WTC11 (cell line): ENCODE measurements around the gene CACNA2D3. TPM values are rescaled to one million over a fixed set of nuclear protein-coding genes. Genes with fewer than 3 reads are reported as not detected.

Experiments used
- ATAC-seq: fragments of 200-7000 bp; cut with Tn5 transposase; 2 replicates; pipeline ENCODE4 v1.10.0; 2021; ENCODE audit warnings: mild to moderate bottlenecking, moderate library complexity
- CTCF ChIA-PET: fragments of 300-600 bp; sonication (Branson Sonifier 250); formaldehyde crosslinking; loops from one replicate; lab custom pipeline; 2021; ENCODE audit warnings: antibody characterized with exemption; lab: Charles Lee
- POLR2A ChIA-PET: fragments of 350-600 bp; sonication (Branson Sonifier 250); formaldehyde crosslinking; loops from one replicate; lab custom pipeline; 2021; ENCODE audit warnings: antibody characterized with exemption; lab: Charles Lee
- DNase-seq: peaks from one replicate; pipeline ENCODE4 v3.0.0; 2021; ENCODE audit warnings: low spot score
- H3K27ac Mint-ChIP-seq: 2 replicates; pipeline ENCODE4 v1.8.0; 2021; ENCODE audit warnings: mixed read lengths
- H3K27me3 Mint-ChIP-seq: 2 replicates; pipeline ENCODE4 v1.8.0; 2021; ENCODE audit warnings: low read depth, mild to moderate bottlenecking, moderate library complexity, mixed read lengths
- H3K36me3 Mint-ChIP-seq: 2 replicates; pipeline ENCODE4 v1.8.0; 2021; ENCODE audit warnings: mixed read lengths
- H3K4me1 Mint-ChIP-seq: 2 replicates; pipeline ENCODE4 v1.8.0; 2022; ENCODE audit warnings: mixed read lengths
- H3K4me3 Mint-ChIP-seq: 2 replicates; pipeline ENCODE4 v1.8.0; 2021; ENCODE audit warnings: mild to moderate bottlenecking, moderate library complexity, mixed read lengths
- H3K9me3 Mint-ChIP-seq: 2 replicates; pipeline ENCODE4 v1.8.0; 2021; ENCODE audit warnings: mixed read lengths
- ATF6 ChIP-seq: sonication (generic); formaldehyde crosslinking; IDR thresholded peaks from 2 replicates; pipeline ENCODE4 v1.8.1; 2023; ENCODE audit warnings: mild to moderate bottlenecking, missing genetic modification reagents
- CDX4 ChIP-seq: fragments of 250-450 bp; sonication (Bioruptor Pico); IDR thresholded peaks from 2 replicates; pipeline ENCODE4 v1.9.0; 2021; ENCODE audit warnings: moderate library complexity, mild to moderate bottlenecking, inconsistent platforms, borderline replicate concordance
- GRHL2 ChIP-seq: fragments of 250-450 bp; sonication (Bioruptor Pico); IDR thresholded peaks from 2 replicates; pipeline ENCODE4 v1.8.0; 2022; ENCODE audit warnings: mild to moderate bottlenecking, moderate library complexity; ENCODE audit not compliant: insufficient replicate concordance, severe bottlenecking
- HMGA2 ChIP-seq: fragments of 250-450 bp; sonication (Bioruptor Pico); IDR thresholded peaks from 2 replicates; pipeline ENCODE4 v1.4.0; 2021; ENCODE audit warnings: mild to moderate bottlenecking, moderate library complexity
- MYBL2 ChIP-seq: sonication (generic); formaldehyde crosslinking; IDR thresholded peaks from 2 replicates; pipeline ENCODE4 v1.8.1; 2023; ENCODE audit warnings: mild to moderate bottlenecking, moderate library complexity, missing genetic modification reagents
- NFATC4 ChIP-seq: fragments of 250-450 bp; sonication (Bioruptor Pico); IDR thresholded peaks from 2 replicates; pipeline ENCODE4 v1.9.0; 2021; ENCODE audit warnings: mild to moderate bottlenecking
- NFE2L1 ChIP-seq: sonication (generic); formaldehyde crosslinking; IDR thresholded peaks from 2 replicates; pipeline ENCODE4 v1.8.1; 2023; ENCODE audit warnings: missing genetic modification reagents
- NR3C1 ChIP-seq: sonication (generic); formaldehyde crosslinking; conservative IDR thresholded peaks from 2 replicates; pipeline ENCODE4 v1.8.1; 2023; ENCODE audit warnings: low read depth, mild to moderate bottlenecking, missing genetic modification reagents
- SP1 ChIP-seq: sonication (generic); formaldehyde crosslinking; conservative IDR thresholded peaks from 2 replicates; pipeline ENCODE4 v1.8.1; 2022; ENCODE audit warnings: missing genetic modification reagents
- TEAD4 ChIP-seq: sonication (generic); formaldehyde crosslinking; IDR thresholded peaks from 2 replicates; pipeline ENCODE4 v1.8.0; 2022; ENCODE audit warnings: mild to moderate bottlenecking, missing genetic modification reagents
- ZNF532 ChIP-seq: fragments of 250-450 bp; sonication (Bioruptor Pico); IDR thresholded peaks from 2 replicates; pipeline ENCODE4 v1.9.0; 2021; ENCODE audit warnings: mild to moderate bottlenecking, borderline replicate concordance
- total RNA-seq: library from RNA; stranded (reverse); gene quantifications from 3 replicates; pipeline ENCODE4 v1.2.3, GENCODE V29; 2021
- TF ChIP-seq, protein P1 (sequence below): sonication (generic); formaldehyde crosslinking; IDR thresholded peaks from 2 replicates; pipeline ENCODE4 v1.8.1; 2022; ENCODE audit warnings: mild to moderate bottlenecking, missing genetic modification reagents, moderate library complexity, borderline replicate concordance
- TF ChIP-seq, protein P2 (sequence below): fragments of 250-450 bp; sonication (Bioruptor Pico); conservative IDR thresholded peaks from 2 replicates; pipeline ENCODE4 v1.9.0; 2021; ENCODE audit warnings: mild to moderate bottlenecking
- TF ChIP-seq, protein P3 (sequence below): sonication (generic); formaldehyde crosslinking; IDR thresholded peaks from 2 replicates; pipeline ENCODE4 v1.8.0; 2023; ENCODE audit warnings: missing genetic modification reagents, mild to moderate bottlenecking, borderline replicate concordance

The CACNA2D3 gene
- total RNA-seq, 1 experiment from 2014 or later, result 5.0 TPM

- no peak for DNase-seq
- H3K27ac Mint-ChIP-seq, result no peak overlapping the region
- CTCF ChIA-PET, result interaction anchor here (1.2 to 1.3 kb wide), 2 partner anchors 42 to 146 kb away, joined by 4 read pairs; no protein-coding TSS in a partner anchor
- TF ChIP-seq CDX4 (CRISPR knock-in tag) (no peak), NR3C1 (CRISPR knock-in tag) (no peak), NFATC4 (CRISPR knock-in tag) (no peak), TEAD4 (CRISPR knock-in tag) (no peak), ATF6 (CRISPR knock-in tag) (no peak), GRHL2 (CRISPR knock-in tag) (no peak), HMGA2 (CRISPR knock-in tag) (no peak), ZNF532 (CRISPR knock-in tag) (no peak), SP1 (no peak), MYBL2 (CRISPR knock-in tag) (no peak), NFE2L1 (CRISPR knock-in tag) (no peak)
- TF ChIP-seq, protein P1, sequence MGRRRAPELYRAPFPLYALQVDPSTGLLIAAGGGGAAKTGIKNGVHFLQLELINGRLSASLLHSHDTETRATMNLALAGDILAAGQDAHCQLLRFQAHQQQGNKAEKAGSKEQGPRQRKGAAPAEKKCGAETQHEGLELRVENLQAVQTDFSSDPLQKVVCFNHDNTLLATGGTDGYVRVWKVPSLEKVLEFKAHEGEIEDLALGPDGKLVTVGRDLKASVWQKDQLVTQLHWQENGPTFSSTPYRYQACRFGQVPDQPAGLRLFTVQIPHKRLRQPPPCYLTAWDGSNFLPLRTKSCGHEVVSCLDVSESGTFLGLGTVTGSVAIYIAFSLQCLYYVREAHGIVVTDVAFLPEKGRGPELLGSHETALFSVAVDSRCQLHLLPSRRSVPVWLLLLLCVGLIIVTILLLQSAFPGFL (CRISPR knock-in tag), result no peak
- TF ChIP-seq, protein P2, sequence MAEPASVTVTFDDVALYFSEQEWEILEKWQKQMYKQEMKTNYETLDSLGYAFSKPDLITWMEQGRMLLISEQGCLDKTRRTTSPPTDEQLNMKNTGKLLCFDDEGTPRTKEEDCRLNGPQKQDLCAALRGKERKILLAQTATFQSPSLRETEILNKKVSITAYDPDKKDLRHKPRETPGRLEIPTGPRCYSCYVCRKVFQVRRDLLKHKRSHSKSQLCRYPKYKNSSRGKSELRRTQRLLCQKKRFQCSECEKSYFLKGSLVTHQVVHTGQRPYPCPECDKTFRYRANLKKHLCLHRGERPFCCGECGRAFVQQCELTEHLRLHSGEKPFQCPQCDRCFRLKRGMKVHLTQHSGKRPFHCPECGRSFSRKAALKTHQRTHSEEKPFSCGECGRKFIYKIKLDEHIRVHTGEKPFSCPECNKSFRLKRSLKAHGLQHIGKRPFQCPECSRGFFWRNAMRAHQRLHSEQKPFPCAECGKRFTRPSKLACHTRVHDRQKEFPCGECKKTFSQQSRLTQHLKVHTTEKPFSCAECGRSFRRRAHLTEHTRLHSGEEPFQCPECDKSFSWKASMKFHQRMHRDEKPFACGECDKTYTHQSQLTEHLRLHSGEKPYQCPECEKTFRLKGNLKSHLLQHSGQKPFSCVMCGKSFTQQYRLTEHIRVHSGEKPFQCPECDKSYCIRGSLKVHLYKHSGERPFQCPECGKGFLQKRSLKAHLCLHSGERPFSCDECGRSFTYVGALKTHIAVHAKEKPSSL (CRISPR knock-in tag), result no peak
- TF ChIP-seq, protein P3, sequence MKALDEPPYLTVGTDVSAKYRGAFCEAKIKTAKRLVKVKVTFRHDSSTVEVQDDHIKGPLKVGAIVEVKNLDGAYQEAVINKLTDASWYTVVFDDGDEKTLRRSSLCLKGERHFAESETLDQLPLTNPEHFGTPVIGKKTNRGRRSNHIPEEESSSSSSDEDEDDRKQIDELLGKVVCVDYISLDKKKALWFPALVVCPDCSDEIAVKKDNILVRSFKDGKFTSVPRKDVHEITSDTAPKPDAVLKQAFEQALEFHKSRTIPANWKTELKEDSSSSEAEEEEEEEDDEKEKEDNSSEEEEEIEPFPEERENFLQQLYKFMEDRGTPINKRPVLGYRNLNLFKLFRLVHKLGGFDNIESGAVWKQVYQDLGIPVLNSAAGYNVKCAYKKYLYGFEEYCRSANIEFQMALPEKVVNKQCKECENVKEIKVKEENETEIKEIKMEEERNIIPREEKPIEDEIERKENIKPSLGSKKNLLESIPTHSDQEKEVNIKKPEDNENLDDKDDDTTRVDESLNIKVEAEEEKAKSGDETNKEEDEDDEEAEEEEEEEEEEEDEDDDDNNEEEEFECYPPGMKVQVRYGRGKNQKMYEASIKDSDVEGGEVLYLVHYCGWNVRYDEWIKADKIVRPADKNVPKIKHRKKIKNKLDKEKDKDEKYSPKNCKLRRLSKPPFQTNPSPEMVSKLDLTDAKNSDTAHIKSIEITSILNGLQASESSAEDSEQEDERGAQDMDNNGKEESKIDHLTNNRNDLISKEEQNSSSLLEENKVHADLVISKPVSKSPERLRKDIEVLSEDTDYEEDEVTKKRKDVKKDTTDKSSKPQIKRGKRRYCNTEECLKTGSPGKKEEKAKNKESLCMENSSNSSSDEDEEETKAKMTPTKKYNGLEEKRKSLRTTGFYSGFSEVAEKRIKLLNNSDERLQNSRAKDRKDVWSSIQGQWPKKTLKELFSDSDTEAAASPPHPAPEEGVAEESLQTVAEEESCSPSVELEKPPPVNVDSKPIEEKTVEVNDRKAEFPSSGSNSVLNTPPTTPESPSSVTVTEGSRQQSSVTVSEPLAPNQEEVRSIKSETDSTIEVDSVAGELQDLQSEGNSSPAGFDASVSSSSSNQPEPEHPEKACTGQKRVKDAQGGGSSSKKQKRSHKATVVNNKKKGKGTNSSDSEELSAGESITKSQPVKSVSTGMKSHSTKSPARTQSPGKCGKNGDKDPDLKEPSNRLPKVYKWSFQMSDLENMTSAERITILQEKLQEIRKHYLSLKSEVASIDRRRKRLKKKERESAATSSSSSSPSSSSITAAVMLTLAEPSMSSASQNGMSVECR (CRISPR knock-in tag), result no peak
- TF ChIP-seq, all 79 proteins: peak for 0
- Mint-ChIP-seq H3K4me3 (no peak overlapping the region), H3K36me3 (peaks cover 7% of the 10 kb centered on the region), H3K27me3 (no peaks in the 10 kb centered on the region), H3K9me3 (peaks cover 14% of the 10 kb centered on the region), H3K4me1 (peaks cover 7% of the 10 kb centered on the region)
- ATAC-seq, result no peak
- POLR2A ChIA-PET, result no interaction called here
Measured at GRCh38 chr3:54580453-54580852, 458.1 kb downstream of the CACNA2D3 start.
